Ascending aorta (tissue), 2 donors: Measurements from ENCODE around the gene ITGAX. TPM values are rescaled to one million over a fixed set of nuclear protein-coding genes. Genes with fewer than 3 reads are reported as not detected.

Experiments used
- DNase-seq, 2 donors: peaks; one replicate each; pipeline ENCODE4 v3.0.0-alpha.2; 2019; ENCODE audit warnings: low spot score in 2 of 2
- H3K27ac ChIP-seq, 2 donors: fragments of 200-600 bp; sonication (generic); one replicate each; pipeline ENCODE4 v1.5.1; 2016 to 2017; ENCODE audit warnings: mild to moderate bottlenecking in 1 of 2
- H3K27me3 ChIP-seq: fragments of 200-600 bp; sonication (generic); one replicate; pipeline ENCODE4 v1.5.1; 2017
- H3K36me3 ChIP-seq, 2 donors: fragments of 200-600 bp; sonication (generic); one replicate each; pipeline ENCODE4 v1.5.1; 2016
- H3K4me1 ChIP-seq, 2 donors: fragments of 200-600 bp; sonication (generic); one replicate each; pipeline ENCODE4 v1.5.1; 2016 to 2017; ENCODE audit warnings: mild to moderate bottlenecking in 1 of 2
- H3K4me3 ChIP-seq, 2 donors: fragments of 200-600 bp; sonication (generic); one replicate each; pipeline ENCODE4 v1.5.1; 2016 to 2017; ENCODE audit warnings: mild to moderate bottlenecking in 1 of 2
- H3K9me3 ChIP-seq, 2 donors: fragments of 200-600 bp; sonication (generic); one replicate each; pipeline ENCODE4 v1.5.1; 2016
- intact Hi-C: fragments of 100-400 bp; cut with DNase I; formaldehyde crosslinking; loops from one replicate; pipeline ENCODE4 v1.15.1; 2023
- total RNA-seq: library from RNA; depleted of rRNA; stranded (reverse); fragments of >200 nt; gene quantifications from one replicate; pipeline ENCODE4 v1.1.0, GENCODE V29; 2016
- TF ChIP-seq, protein P1 (sequence below), 3 experiments: fragments of 200-600 bp in 2 of 3; fragments of 450-650 bp in 1 of 3; sonication (generic) in 2 of 3; IDR thresholded peaks; one replicate each; pipeline ENCODE4 v1.5.1; 2016 to 2019; ENCODE audit warnings: antibody characterized with exemption in 3 of 3, mild to moderate bottlenecking in 1 of 3, moderate library complexity in 1 of 3

The ITGAX gene
- total RNA-seq, 1 donor from 2014 or later = 3.6 TPM

DNA sequence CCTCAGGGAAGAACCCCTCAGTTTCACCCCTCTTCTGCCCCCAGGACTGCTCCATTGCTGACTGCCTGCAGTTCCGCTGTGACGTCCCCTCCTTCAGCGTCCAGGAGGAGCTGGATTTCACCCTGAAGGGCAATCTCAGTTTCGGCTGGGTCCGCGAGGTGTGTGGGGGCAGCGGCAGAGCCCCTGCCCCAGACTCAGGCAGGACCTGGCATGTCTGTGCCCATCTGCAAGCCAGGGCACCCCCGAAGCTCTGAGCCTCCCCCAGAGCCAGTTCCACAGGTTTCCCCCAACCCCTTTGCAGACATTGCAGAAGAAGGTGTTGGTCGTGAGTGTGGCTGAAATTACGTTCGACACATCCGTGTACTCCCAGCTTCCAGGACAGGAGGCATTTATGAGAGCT lies 68.8 kb downstream of the ITGAX start:
- no peak overlapping the region for H3K27ac ChIP-seq
- H3K4me3 ChIP-seq = no peak overlapping the region
- intact Hi-C loops = no loop called here
- no peak for DNase-seq
- H3K36me3 ChIP-seq = no peaks in the 10 kb centered on the region
- no peaks in the 10 kb centered on the region for H3K27me3 ChIP-seq
- peaks cover 0 to 4% of the 10 kb centered on the region in 2 donors for H3K4me1 ChIP-seq
- no peaks in the 10 kb centered on the region for H3K9me3 ChIP-seq
- TF ChIP-seq, protein P1, sequence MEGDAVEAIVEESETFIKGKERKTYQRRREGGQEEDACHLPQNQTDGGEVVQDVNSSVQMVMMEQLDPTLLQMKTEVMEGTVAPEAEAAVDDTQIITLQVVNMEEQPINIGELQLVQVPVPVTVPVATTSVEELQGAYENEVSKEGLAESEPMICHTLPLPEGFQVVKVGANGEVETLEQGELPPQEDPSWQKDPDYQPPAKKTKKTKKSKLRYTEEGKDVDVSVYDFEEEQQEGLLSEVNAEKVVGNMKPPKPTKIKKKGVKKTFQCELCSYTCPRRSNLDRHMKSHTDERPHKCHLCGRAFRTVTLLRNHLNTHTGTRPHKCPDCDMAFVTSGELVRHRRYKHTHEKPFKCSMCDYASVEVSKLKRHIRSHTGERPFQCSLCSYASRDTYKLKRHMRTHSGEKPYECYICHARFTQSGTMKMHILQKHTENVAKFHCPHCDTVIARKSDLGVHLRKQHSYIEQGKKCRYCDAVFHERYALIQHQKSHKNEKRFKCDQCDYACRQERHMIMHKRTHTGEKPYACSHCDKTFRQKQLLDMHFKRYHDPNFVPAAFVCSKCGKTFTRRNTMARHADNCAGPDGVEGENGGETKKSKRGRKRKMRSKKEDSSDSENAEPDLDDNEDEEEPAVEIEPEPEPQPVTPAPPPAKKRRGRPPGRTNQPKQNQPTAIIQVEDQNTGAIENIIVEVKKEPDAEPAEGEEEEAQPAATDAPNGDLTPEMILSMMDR (IDR thresholded peaks at IDR 0.05) = no peak

DNA sequence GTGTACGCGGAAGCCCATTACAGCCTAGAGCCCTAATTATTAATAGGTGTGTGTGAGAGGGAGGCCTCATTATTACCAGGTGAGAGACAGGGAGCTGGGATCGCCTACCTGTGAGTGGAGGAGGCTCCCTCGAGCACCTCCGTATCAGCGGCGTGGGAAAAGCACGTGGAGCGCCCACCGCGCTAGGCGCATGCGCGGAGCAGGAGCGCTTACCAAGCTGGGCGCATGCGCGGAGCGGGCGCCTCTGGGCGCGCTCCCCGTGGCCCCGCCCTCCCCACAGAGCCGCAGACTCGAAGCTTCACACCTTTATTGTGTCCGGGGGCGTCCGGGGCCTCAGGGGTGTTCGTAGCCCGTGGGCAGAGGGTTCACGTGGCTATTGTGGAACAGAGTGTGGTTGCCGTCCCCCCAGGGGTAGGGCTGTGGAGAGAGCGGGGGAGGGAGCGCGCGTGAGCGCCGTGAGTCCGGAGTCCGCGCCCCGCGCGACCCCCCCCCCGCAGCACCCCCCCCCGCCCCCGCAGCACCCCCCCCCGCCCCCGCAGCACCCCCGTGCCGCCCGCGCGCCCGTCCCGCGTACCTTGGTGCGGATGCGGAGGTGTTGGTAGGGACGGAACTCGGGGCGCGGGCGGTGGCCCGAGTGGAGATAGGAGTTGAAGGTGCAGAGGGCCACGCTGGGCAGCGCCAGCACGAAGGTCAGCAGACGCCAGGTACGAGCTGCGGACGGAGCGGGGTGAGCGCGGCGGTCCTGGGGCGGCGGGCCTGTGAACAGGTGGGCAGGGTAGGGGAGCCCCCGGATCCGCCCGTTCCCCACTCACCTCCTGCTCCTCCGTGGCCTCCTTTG lies 72.7 kb downstream of the ITGAX start:
- DNase-seq = peak in 1 of 2 donors; percentile 71
- no peaks in the 10 kb centered on the region for H3K36me3 ChIP-seq
- H3K4me3 ChIP-seq = peak overlapping the region; percentile 39 to 66
- no peak overlapping the region for H3K27ac ChIP-seq
- TF ChIP-seq, protein P1 (IDR thresholded peaks at IDR 0.05) = no peak
- H3K27me3 ChIP-seq = no peaks in the 10 kb centered on the region
- intact Hi-C loops = loop anchor here (1.0 kb wide), 1 partner anchor 16 kb away; no protein-coding TSS in a partner anchor
- no peaks in the 10 kb centered on the region for H3K9me3 ChIP-seq
- peaks cover 0 to 4% of the 10 kb centered on the region in 2 donors for H3K4me1 ChIP-seq

DNA sequence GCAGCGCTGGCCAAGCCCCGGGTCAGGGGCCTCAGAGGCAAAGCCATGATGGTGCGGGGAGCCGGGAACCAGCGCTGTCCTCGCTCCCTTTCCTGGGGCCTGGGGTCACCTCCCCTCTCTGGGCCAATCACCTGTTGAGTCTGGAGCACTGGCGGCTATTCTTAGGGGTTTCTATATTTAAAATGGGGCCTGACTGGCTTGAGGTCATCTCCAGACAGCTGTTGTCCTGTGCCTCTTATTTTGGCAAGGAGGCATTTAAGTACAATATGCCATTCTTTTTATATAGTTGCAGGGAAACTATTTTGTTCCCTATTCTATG lies 73.3 kb downstream of the ITGAX start, which contains the start of gene COX6A2:
Gene COX6A2 (minus strand): TSS at position 82 of the 319 bp plus-strand sequence. CDS start 35 bp downstream, at position 47.
- no peaks in the 10 kb centered on the region for H3K36me3 ChIP-seq
- no peak within 1 kb of the TSS for H3K27ac ChIP-seq
- H3K4me3 ChIP-seq = peak within 1 kb of the TSS; percentile 39 to 66
- H3K27me3 ChIP-seq = no peaks in the 10 kb centered on the region
- TF ChIP-seq, protein P1 (IDR thresholded peaks at IDR 0.05) = no peak
- H3K9me3 ChIP-seq = no peaks in the 10 kb centered on the region
- H3K4me1 ChIP-seq = peaks cover 0 to 4% of the 10 kb centered on the region in 2 donors
- DNase-seq = no peak
- intact Hi-C loops = no loop called here

DNA sequence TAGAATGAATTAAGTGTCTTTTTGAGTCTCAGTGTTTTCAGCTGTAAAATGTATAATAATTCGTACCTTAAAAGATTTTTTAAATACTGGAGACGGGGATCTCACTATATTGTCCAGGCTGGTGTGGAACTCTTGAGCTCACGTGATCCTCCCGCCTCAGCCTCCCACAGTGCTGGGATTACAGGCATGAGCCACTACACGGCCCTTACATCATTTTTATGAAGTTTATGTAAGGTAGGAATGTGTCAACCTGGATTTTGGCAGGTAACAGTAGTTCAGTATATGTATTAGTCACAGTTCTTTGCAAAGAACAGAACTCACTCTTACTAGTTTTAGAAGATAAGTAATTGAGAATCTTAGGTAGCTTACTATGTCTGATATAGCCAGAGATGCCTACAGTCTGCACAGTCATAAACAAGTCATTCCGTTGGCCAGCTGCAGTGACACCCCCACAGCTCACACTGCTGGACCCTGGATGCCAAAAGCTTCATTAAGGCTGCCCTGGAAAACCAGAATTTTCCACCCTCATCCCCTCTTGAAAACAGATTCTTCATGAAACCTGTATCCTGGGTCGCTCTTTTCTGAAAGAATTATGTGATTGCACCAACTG lies 73.8 kb downstream of the ITGAX start:
- no peak overlapping the region for H3K4me3 ChIP-seq
- TF ChIP-seq, protein P1 (IDR thresholded peaks at IDR 0.05) = no peak
- intact Hi-C loops = no loop called here
- no peaks in the 10 kb centered on the region for H3K36me3 ChIP-seq
- H3K9me3 ChIP-seq = no peaks in the 10 kb centered on the region
- peaks cover 0 to 4% of the 10 kb centered on the region in 2 donors for H3K4me1 ChIP-seq
- H3K27me3 ChIP-seq = no peaks in the 10 kb centered on the region
- H3K27ac ChIP-seq = no peak overlapping the region
- no peak for DNase-seq

DNA sequence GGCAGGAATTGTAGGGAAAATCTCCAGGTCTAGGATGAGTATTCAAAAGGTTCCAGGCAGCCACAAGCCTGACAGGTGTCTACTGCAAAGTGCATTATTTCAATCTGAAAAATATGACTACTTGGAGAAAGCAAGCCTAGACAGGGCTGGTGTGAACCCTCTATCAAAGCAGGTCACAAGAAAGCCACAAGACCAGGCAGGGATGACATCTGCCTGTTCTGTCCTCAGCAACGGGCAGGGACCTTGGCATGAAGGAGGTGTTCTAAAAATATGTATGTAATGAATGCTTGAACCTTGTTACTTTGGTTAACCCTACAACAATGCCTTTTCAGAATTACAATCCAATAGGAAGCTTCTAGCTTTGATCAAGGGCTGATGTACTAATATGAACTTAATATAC lies 74.3 kb downstream of the ITGAX start:
- no peaks in the 10 kb centered on the region for H3K36me3 ChIP-seq
- peaks cover 0 to 4% of the 10 kb centered on the region in 2 donors for H3K4me1 ChIP-seq
- H3K4me3 ChIP-seq = no peak overlapping the region
- H3K27me3 ChIP-seq = no peaks in the 10 kb centered on the region
- no peaks in the 10 kb centered on the region for H3K9me3 ChIP-seq
- DNase-seq = no peak
- TF ChIP-seq, protein P1 (IDR thresholded peaks at IDR 0.05) = no peak
- no peak overlapping the region for H3K27ac ChIP-seq
- intact Hi-C loops = no loop called here
